Stimulated activated CD4-positive, alpha-beta T cell treated with anti-CD3 and anti-CD28 coated beads, Interleukin-12 subunit alpha, Interleukin-12 subunit beta, amount 100 ng/mL, for 24 hours (primary cell): ENCODE measurements around the gene FUT3.

Experiments
- DNase-seq, 2 experiments: peaks; one replicate each; pipeline ENCODE4 v3.0.0-alpha.2; 2020; ENCODE audit warnings: low read depth in 2 of 2

FUT3 gene

GRCh38 chr19:5801796-5802619 is 49.2 kb downstream of the FUT3 start:
- no peak for DNase-seq

DNA sequence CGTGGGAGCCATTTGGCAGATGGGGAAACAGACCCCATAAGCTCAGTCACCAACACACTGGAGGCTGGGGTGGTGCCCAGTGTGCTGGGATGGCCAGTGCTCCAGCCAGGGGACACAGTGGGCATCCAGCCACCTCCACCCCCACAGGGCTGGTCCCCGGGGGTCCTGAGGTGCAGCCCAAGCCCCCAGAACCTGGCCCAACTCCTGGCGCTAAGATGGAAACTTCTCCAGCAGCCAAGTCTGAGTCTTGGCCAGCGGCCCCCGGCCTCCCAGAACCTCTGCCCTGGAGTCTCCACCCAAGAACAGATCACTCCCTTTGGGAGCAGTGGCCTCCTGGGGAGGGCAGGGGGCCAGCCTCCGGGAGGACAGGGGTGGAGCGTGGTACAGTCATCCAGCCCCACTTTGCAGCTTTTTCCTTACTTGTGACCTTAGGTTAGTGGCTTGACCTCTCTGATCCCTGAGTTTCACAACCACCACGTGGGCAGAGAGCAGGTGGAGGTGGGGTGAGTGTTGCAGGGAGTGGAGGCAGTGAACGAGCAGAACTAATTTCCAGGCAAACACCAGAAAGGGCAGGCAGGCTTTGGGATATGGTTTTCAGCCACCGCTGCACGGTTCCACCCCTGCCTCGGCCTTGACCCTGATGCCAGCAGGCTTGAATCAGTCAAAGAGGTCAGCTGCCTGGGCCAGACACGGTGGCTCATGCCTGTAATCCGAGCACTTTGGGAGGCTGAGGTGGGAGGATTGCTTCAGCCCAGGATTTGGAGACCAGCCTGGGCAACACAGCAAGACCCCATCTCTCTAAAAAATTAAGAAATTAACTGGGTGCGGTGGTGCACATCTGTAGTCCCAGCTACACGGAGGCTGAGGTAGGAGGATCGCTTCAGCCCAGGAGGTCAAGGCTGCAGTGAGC is 50.6 kb downstream of the FUT3 start:
- DNase-seq, result no peak

- DNase-seq, result no peak
Measured at GRCh38 chr19:5799247-5800241, 51.7 kb downstream of the FUT3 start.

GRCh38 chr19:5798244-5798643 is 53.0 kb downstream of the FUT3 start:
- no peak for DNase-seq

GRCh38 chr19:5795382-5795919 is 55.8 kb downstream of the FUT3 start:
- no peak for DNase-seq

- no peak for DNase-seq
Measured at GRCh38 chr19:5793188-5793587, 58.1 kb downstream of the FUT3 start.
